ENCODE measurements around the gene MAJIN. TPM values are rescaled to one million over a fixed set of nuclear protein-coding genes. Genes with fewer than 3 reads are reported as not detected.

Gene MAJIN, protein sequence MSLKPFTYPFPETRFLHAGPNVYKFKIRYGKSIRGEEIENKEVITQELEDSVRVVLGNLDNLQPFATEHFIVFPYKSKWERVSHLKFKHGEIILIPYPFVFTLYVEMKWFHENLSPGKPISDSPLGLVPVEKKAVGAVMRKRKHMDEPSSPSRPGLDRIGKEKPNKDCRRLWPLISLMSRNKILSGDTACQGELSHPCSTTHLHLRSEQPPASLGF
- total RNA-seq (not detected), polyA plus RNA-seq (under 1 TPM; 0.09 to 0.31 TPM)

- peak; percentile 86 for DNase-seq (ENCODE audit: low spot score)
- H3K9me3 ChIP-seq (ENCODE audit: control insufficient read depth in 4 of 4, low read length in 3 of 4) = peaks cover 0 to 1% (median 0%) of the 10 kb centered on the region in 4 donors
- H3K27ac ChIP-seq (ENCODE audit: low read depth in 1 of 2, low read length in 2 of 2) = no peak within 1 kb of the TSS
- WGBS = 21% methylated on average over 69 of the region's 69 CpGs
- no peak within 1 kb of the TSS for H3K9ac ChIP-seq (ENCODE audit: low read depth in 1 of 2, low read length in 2 of 2)
- peak within 1 kb of the TSS; percentile 33 to 47 (median 47) for H3K4me3 ChIP-seq (ENCODE audit: low read depth in 1 of 3, low read length in 3 of 3)
- peaks cover 0 to 10% (median 7%) of the 10 kb centered on the region in 4 donors for H3K4me1 ChIP-seq (ENCODE audit: control insufficient read depth in 4 of 4, insufficient read depth in 4 of 4, low read length in 3 of 4)
- H3K27me3 ChIP-seq (ENCODE audit: control insufficient read depth in 4 of 4, insufficient read depth in 4 of 4, low read length in 3 of 4) = no peaks in the 10 kb centered on the region
- TF ChIP-seq EGR1 (IDR thresholded peaks at IDR 0.05; ENCODE audit: low read depth in 2 of 2) (no peak), HNF4A (conservative IDR thresholded peaks at IDR 0.05) (no peak), GABPA (IDR thresholded peaks at IDR 0.05 in 1 of 2, conservative IDR thresholded peaks at IDR 0.05 in 1 of 2) (no peak), RAD21 (IDR thresholded peaks at IDR 0.05) (no peak)
- TF ChIP-seq, protein P1, sequence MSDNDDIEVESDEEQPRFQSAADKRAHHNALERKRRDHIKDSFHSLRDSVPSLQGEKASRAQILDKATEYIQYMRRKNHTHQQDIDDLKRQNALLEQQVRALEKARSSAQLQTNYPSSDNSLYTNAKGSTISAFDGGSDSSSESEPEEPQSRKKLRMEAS (IDR thresholded peaks at IDR 0.05) = peak; percentile 79
- H3K36me3 ChIP-seq (ENCODE audit: control insufficient read depth in 4 of 4, insufficient read depth in 3 of 4, low read depth in 1 of 4, low read length in 3 of 4) = no peaks in the 10 kb centered on the region
Observed at GRCh38 chr11:64971421-64972233, at the start of gene MAJIN. MAJIN (minus strand) TSS chr11:64972108; CDS start chr11:64959405, 12,703 bp downstream.

DNA sequence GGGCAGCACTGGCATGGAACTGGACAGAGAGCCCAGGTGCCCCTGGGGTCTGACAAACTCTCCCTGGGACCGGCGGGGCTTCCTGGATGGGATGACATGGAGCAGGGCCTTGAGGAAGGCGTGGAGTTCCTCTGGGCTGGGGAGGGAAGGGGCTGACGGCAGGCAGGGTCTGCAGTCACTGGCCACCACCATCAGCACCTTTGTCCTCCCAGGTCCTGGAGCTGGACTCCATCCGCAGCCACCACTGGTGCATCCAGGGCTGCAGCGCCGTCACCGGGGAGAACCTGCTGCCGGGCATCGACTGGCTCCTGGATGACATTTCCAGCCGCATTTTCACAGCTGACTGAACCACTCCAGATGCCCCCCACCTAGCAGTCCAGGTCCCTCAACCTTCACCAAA is 49.6 kb upstream of the MAJIN start:
- TF ChIP-seq, protein P1 (IDR thresholded peaks at IDR 0.05) = no peak
- TF ChIP-seq NR2F2 (IDR thresholded peaks at IDR 0.05) (no peak), EGR1 (IDR thresholded peaks at IDR 0.05; ENCODE audit: low read depth in 2 of 2) (no peak), JUND (IDR thresholded peaks at IDR 0.05) (no peak), YY1 (IDR thresholded peaks at IDR 0.05) (no peak), FOXA2 (IDR thresholded peaks at IDR 0.05) (no peak)
- TF ChIP-seq, protein P2, sequence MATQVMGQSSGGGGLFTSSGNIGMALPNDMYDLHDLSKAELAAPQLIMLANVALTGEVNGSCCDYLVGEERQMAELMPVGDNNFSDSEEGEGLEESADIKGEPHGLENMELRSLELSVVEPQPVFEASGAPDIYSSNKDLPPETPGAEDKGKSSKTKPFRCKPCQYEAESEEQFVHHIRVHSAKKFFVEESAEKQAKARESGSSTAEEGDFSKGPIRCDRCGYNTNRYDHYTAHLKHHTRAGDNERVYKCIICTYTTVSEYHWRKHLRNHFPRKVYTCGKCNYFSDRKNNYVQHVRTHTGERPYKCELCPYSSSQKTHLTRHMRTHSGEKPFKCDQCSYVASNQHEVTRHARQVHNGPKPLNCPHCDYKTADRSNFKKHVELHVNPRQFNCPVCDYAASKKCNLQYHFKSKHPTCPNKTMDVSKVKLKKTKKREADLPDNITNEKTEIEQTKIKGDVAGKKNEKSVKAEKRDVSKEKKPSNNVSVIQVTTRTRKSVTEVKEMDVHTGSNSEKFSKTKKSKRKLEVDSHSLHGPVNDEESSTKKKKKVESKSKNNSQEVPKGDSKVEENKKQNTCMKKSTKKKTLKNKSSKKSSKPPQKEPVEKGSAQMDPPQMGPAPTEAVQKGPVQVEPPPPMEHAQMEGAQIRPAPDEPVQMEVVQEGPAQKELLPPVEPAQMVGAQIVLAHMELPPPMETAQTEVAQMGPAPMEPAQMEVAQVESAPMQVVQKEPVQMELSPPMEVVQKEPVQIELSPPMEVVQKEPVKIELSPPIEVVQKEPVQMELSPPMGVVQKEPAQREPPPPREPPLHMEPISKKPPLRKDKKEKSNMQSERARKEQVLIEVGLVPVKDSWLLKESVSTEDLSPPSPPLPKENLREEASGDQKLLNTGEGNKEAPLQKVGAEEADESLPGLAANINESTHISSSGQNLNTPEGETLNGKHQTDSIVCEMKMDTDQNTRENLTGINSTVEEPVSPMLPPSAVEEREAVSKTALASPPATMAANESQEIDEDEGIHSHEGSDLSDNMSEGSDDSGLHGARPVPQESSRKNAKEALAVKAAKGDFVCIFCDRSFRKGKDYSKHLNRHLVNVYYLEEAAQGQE (IDR thresholded peaks at IDR 0.05) = no peak

GRCh38 chr11:65021003-65021402 is 49.1 kb upstream of the MAJIN start:
- H3K36me3 ChIP-seq (ENCODE audit: control insufficient read depth in 4 of 4, insufficient read depth in 3 of 4, low read depth in 1 of 4, low read length in 3 of 4) = peaks cover 2 to 7% (median 2%) of the 10 kb centered on the region in 4 donors
- no peak overlapping the region for H3K9ac ChIP-seq (ENCODE audit: low read depth in 1 of 2, low read length in 2 of 2)
- DNase-seq (ENCODE audit: low spot score) = no peak
- peaks cover 3 to 13% (median 8%) of the 10 kb centered on the region in 4 donors for H3K4me1 ChIP-seq (ENCODE audit: control insufficient read depth in 4 of 4, insufficient read depth in 4 of 4, low read length in 3 of 4)
- no peaks in the 10 kb centered on the region for H3K27me3 ChIP-seq (ENCODE audit: control insufficient read depth in 4 of 4, insufficient read depth in 4 of 4, low read length in 3 of 4)
- WGBS = 72% methylated on average over 3 of the region's 3 CpGs
- H3K9me3 ChIP-seq (ENCODE audit: control insufficient read depth in 4 of 4, low read length in 3 of 4) = no peaks in the 10 kb centered on the region
- no peak overlapping the region for H3K4me3 ChIP-seq (ENCODE audit: low read depth in 1 of 3, low read length in 3 of 3)
- no peak overlapping the region for H3K27ac ChIP-seq (ENCODE audit: low read depth in 1 of 2, low read length in 2 of 2)
- TF ChIP-seq CTCF (IDR thresholded peaks at IDR 0.05; ENCODE audit: low read depth, low read length, missing input control) (no peak), YY1 (IDR thresholded peaks at IDR 0.05) (no peak), TAF1 (conservative IDR thresholded peaks at IDR 0.05) (no peak), RAD21 (IDR thresholded peaks at IDR 0.05) (no peak), HNF4G (IDR thresholded peaks at IDR 0.05) (no peak), EGR1 (IDR thresholded peaks at IDR 0.05; ENCODE audit: low read depth in 2 of 2) (no peak), FOXA1 (IDR thresholded peaks at IDR 0.05) (no peak), JUND (IDR thresholded peaks at IDR 0.05) (no peak)
- TF ChIP-seq, protein P3, sequence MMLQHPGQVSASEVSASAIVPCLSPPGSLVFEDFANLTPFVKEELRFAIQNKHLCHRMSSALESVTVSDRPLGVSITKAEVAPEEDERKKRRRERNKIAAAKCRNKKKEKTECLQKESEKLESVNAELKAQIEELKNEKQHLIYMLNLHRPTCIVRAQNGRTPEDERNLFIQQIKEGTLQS (IDR thresholded peaks at IDR 0.05) = no peak
- TF ChIP-seq, protein P1 (IDR thresholded peaks at IDR 0.05) = no peak

More for the DNA sequence above, 49.6 kb upstream of the MAJIN start:
- Histone ChIP-seq H3K36me3 (ENCODE audit: control insufficient read depth in 4 of 4, insufficient read depth in 3 of 4, low read depth in 1 of 4, low read length in 3 of 4) (peaks cover 2 to 7% (median 2%) of the 10 kb centered on the region in 4 donors), H3K27me3 (ENCODE audit: control insufficient read depth in 4 of 4, insufficient read depth in 4 of 4, low read length in 3 of 4) (no peaks in the 10 kb centered on the region), H3K4me1 (ENCODE audit: control insufficient read depth in 4 of 4, insufficient read depth in 4 of 4, low read length in 3 of 4) (peaks cover 3 to 13% (median 8%) of the 10 kb centered on the region in 4 donors), H3K9me3 (ENCODE audit: control insufficient read depth in 4 of 4, low read length in 3 of 4) (no peaks in the 10 kb centered on the region), H3K27ac (ENCODE audit: low read depth in 1 of 2, low read length in 2 of 2) (no peak overlapping the region), H3K4me3 (ENCODE audit: low read depth in 1 of 3, low read length in 3 of 3) (no peak overlapping the region), H3K9ac (ENCODE audit: low read depth in 1 of 2, low read length in 2 of 2) (no peak overlapping the region)
- WGBS = 95% methylated on average over 11 of the region's 11 CpGs
- DNase-seq (ENCODE audit: low spot score) = no peak

Measured in liver (tissue), 9 donors.